Esophagus squamous epithelium (tissue), 5 donors: ENCODE data around the gene LSM14B. TPM values are rescaled to one million over a fixed set of nuclear protein-coding genes. Genes with fewer than 3 reads are reported as not detected.

Experiments
- DNase-seq: peaks from one replicate; lab custom pipeline; 2025; lab: John Stamatoyannopoulos, UW
- H3K27ac ChIP-seq, 4 donors: fragments of 200-600 bp; sonication (generic); one replicate each; pipeline ENCODE4 v1.5.1; 2016 to 2019; ENCODE audit warnings: mild to moderate bottlenecking in 1 of 4
- H3K27me3 ChIP-seq, 4 donors: fragments of 200-600 bp; sonication (generic); 1 replicate in 3 of 4; 2 replicates in 1 of 4; pipeline versions ENCODE4 v1.5.1 to v1.6.0; 2017 to 2021; ENCODE audit warnings: antibody characterized with exemption in 1 of 4
- H3K36me3 ChIP-seq, 3 donors: fragments of 200-600 bp; sonication (generic); one replicate each; pipeline ENCODE4 v1.5.1; 2016 to 2019
- H3K4me1 ChIP-seq, 3 donors: fragments of 200-600 bp; sonication (generic); one replicate each; pipeline ENCODE4 v1.5.1; 2017 to 2019
- H3K4me3 ChIP-seq, 4 donors: fragments of 200-600 bp; sonication (generic); 1 replicate in 3 of 4; 2 replicates in 1 of 4; pipeline ENCODE4 v1.5.1; 2016 to 2019; ENCODE audit warnings: mild to moderate bottlenecking in 2 of 4, moderate library complexity in 1 of 4
- H3K9me3 ChIP-seq, 3 donors: fragments of 200-600 bp; sonication (generic); one replicate each; pipeline ENCODE4 v1.5.1; 2016 to 2019
- CTCF ChIP-seq, 6 experiments: fragments of 450-650 bp in 4 of 6; fragments of 200-600 bp in 2 of 6; sonication (generic) in 2 of 6; IDR thresholded peaks; one replicate each; pipeline ENCODE4 v1.5.1; 2016 to 2019; ENCODE audit warnings: antibody characterized with exemption in 6 of 6, mild to moderate bottlenecking in 4 of 6, moderate library complexity in 4 of 6
- POLR2A ChIP-seq, 4 donors: fragments of 450-650 bp; IDR thresholded peaks; one replicate each; pipeline ENCODE4 v1.6.1; 2017; ENCODE audit warnings: antibody characterized with exemption in 4 of 4, mild to moderate bottlenecking in 4 of 4, moderate library complexity in 3 of 4
- WGBS, 2 donors: methylation state at CpG; one replicate each; pipeline ENCODE4 v1.1.5; 2018; 5-methylcytosine and 5-hydroxymethylcytosine counted together
- intact Hi-C: fragments of 100-400 bp; cut with DNase I; formaldehyde crosslinking; loops from one replicate; pipeline ENCODE4 v1.15.0; 2022
- total RNA-seq, 4 donors: library from RNA; depleted of rRNA; stranded (reverse); fragments of >200 nt; gene quantifications; one replicate each; pipeline ENCODE4 v1.1.0, GENCODE V29; 2016
- donor health status: DM: yes; HTN: yes; CAD: no.

LSM14B gene
- 10 to 100 TPM; 18.1 to 30.5 (median 21.7) TPM for total RNA-seq

GRCh38 chr20:62121776-62122653 lies at the start of gene LSM14B:
Gene LSM14B (plus strand): TSS chr20:62122475. CDS start chr20:62122667, 192 bp downstream.
- Histone ChIP-seq H3K4me3 (peak within 1 kb of the TSS; percentile 64 to 97 (median 83)), H3K36me3 (peaks cover 3 to 33% (median 13%) of the 10 kb centered on the region in 3 donors), H3K27me3 (peaks cover 0 to 28% (median 0%) of the 10 kb centered on the region in 4 donors), H3K27ac (peak within 1 kb of the TSS; percentile 93 to 99 (median 95)), H3K4me1 (peaks cover 13 to 31% (median 14%) of the 10 kb centered on the region in 3 donors), H3K9me3 (no peaks in the 10 kb centered on the region)
- no CpG with 5 or more reads among the region's 124 CpGs for WGBS, 2 donors
- intact Hi-C loops = loop anchor here (5.0 kb wide), 1 partner anchor 55 kb away; the partner anchor contains the start of gene TAF4
- peak; percentile 92 for DNase-seq
- TF ChIP-seq CTCF (IDR thresholded peaks at IDR 0.05) (peak in 2 of 6 experiments; percentile 6 to 14), POLR2A (IDR thresholded peaks at IDR 0.05) (peak in 3 of 4 donors; percentile 39 to 61 (median 57))

GRCh38 chr20:62073323-62073722 lies 49.0 kb upstream of the LSM14B start:
- no peak for TF ChIP-seq POLR2A (IDR thresholded peaks at IDR 0.05)
- no peak for TF ChIP-seq CTCF (IDR thresholded peaks at IDR 0.05)
- 86 to 90% methylated on average over 4 to 5 of the region's 5 CpGs for whole genome bisulfite sequencing, 2 donors
- intact Hi-C loops = no loop called here
- H3K27ac ChIP-seq = no peak overlapping the region
- H3K27me3 ChIP-seq = no peaks in the 10 kb centered on the region
- H3K4me1 ChIP-seq = no peaks in the 10 kb centered on the region
- H3K4me3 ChIP-seq = no peak overlapping the region
- no peaks in the 10 kb centered on the region for H3K36me3 ChIP-seq
- peaks cover 0 to 36% (median 26%) of the 10 kb centered on the region in 3 donors for H3K9me3 ChIP-seq
- DNase-seq = no peak

GRCh38 chr20:62079166-62079565 lies 43.1 kb upstream of the LSM14B start:
- intact Hi-C loops = loop anchor here (5.0 kb wide), 1 partner anchor 38 kb away; no protein-coding TSS in a partner anchor
- TF ChIP-seq POLR2A (IDR thresholded peaks at IDR 0.05) = no peak
- TF ChIP-seq CTCF (IDR thresholded peaks at IDR 0.05) = no peak
- Histone ChIP-seq H3K4me1 (no peaks in the 10 kb centered on the region), H3K27me3 (peaks cover 0 to 31% (median 0%) of the 10 kb centered on the region in 4 donors), H3K36me3 (no peaks in the 10 kb centered on the region), H3K4me3 (no peak overlapping the region), H3K9me3 (peaks cover 0 to 32% (median 23%) of the 10 kb centered on the region in 3 donors), H3K27ac (no peak overlapping the region)
- WGBS, 2 donors = 93 to 95% methylated on average over 1 of the region's 1 CpG
- DNase-seq = no peak

GRCh38 chr20:62080249-62080990 lies 41.9 kb upstream of the LSM14B start:
- no peak for DNase-seq
- peaks cover 0 to 38% (median 0%) of the 10 kb centered on the region in 4 donors for H3K27me3 ChIP-seq
- no peak overlapping the region for H3K4me3 ChIP-seq
- H3K9me3 ChIP-seq = peaks cover 0 to 21% (median 15%) of the 10 kb centered on the region in 3 donors
- TF ChIP-seq CTCF (IDR thresholded peaks at IDR 0.05) (no peak), POLR2A (IDR thresholded peaks at IDR 0.05) (no peak)
- intact Hi-C loops = no loop called here
- 58 to 64% methylated on average over 13 to 15 of the region's 15 CpGs for WGBS, 2 donors
- no peaks in the 10 kb centered on the region for H3K36me3 ChIP-seq
- H3K4me1 ChIP-seq = no peaks in the 10 kb centered on the region
- H3K27ac ChIP-seq = no peak overlapping the region
